RWPE2 (cell line): Measurements from ENCODE around the gene KCNK17.

Source experiments
- ATAC-seq: fragments of 200-7000 bp; cut with Tn5 transposase; 3 replicates; pipeline ENCODE4 v1.9.1; 2021; ENCODE audit warnings: low read depth
- DNase-seq: peaks from one replicate; pipeline ENCODE4 v3.0.0-alpha.2; 2020; ENCODE audit warnings: low spot score
- H3K27ac ChIP-seq: fragments of 450-650 bp; 2 replicates; pipeline ENCODE4 v1.5.1; 2017; ENCODE audit warnings: mild to moderate bottlenecking; ENCODE audit not compliant: poor library complexity, severe bottlenecking
- H3K27me3 ChIP-seq: fragments of 250-450 bp; sonication (Bioruptor Pico); 2 replicates; pipeline ENCODE4 v1.5.1; 2021; ENCODE audit warnings: mild to moderate bottlenecking, moderate library complexity; ENCODE audit not compliant: insufficient read depth, poor library complexity, severe bottlenecking
- H3K36me3 ChIP-seq: fragments of 250-450 bp; sonication (Bioruptor Pico); 2 replicates; pipeline ENCODE4 v1.5.1; 2020; ENCODE audit warnings: low read depth, mild to moderate bottlenecking, moderate library complexity
- H3K4me1 ChIP-seq: fragments of 250-450 bp; sonication (Bioruptor Pico); 2 replicates; pipeline ENCODE4 v1.5.1; 2021; ENCODE audit warnings: mild to moderate bottlenecking, moderate library complexity; ENCODE audit not compliant: insufficient read depth, poor library complexity, severe bottlenecking
- H3K4me3 ChIP-seq: fragments of 250-450 bp; sonication (Bioruptor Pico); 2 replicates; pipeline ENCODE4 v1.5.1; 2021; ENCODE audit warnings: mild to moderate bottlenecking, moderate library complexity; ENCODE audit not compliant: severe bottlenecking
- H3K9me3 ChIP-seq: fragments of 250-450 bp; sonication (Bioruptor Pico); 2 replicates; pipeline ENCODE4 v1.5.1; 2021; ENCODE audit warnings: mild to moderate bottlenecking, moderate library complexity; ENCODE audit not compliant: severe bottlenecking
- CTCF ChIP-seq: fragments of 450-650 bp; IDR thresholded peaks from one replicate; pipeline ENCODE4 v1.5.1; 2017; ENCODE audit warnings: mild to moderate bottlenecking, moderate library complexity; ENCODE audit not compliant: poor library complexity, severe bottlenecking

KCNK17 gene

GRCh38 chr6:39301606-39302005, 12.6 kb downstream of the KCNK17 start:
- DNase-seq (no peak), ATAC-seq (no peak)
- Histone ChIP-seq H3K36me3 (no peaks in the 10 kb centered on the region), H3K4me1 (no peaks in the 10 kb centered on the region), H3K9me3 (no peaks in the 10 kb centered on the region), H3K4me3 (no peak overlapping the region), H3K27ac (no peak overlapping the region), H3K27me3 (no peaks in the 10 kb centered on the region)
- TF ChIP-seq CTCF, result no peak

DNA sequence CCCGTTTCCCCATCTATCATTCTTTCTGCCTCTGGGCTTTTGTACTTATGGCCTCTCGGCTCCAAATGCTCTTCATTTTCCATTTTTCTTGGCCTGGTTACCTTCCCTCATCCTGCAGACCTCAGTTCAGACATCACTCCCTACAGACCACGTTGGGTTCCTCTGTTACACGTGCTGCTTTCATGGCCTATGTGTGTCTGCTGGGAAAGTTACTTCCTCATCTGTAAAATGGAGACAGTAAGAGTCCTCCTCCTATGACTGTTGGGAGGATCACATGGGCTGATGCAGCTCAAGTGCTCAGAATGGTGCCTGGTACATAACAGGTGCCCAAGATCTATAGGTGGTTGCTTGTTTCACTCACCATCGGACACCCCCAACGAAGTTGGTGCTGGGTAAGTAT, 13.5 kb downstream of the KCNK17 start:
- Histone ChIP-seq H3K9me3 (no peaks in the 10 kb centered on the region), H3K36me3 (no peaks in the 10 kb centered on the region), H3K4me3 (no peak overlapping the region), H3K27ac (no peak overlapping the region), H3K27me3 (no peaks in the 10 kb centered on the region), H3K4me1 (no peaks in the 10 kb centered on the region)
- DNase-seq (no peak), ATAC-seq (no peak)
- TF ChIP-seq CTCF, result no peak

GRCh38 chr6:39298061-39298460, 16.2 kb downstream of the KCNK17 start:
- no peak for TF ChIP-seq CTCF
- no peak overlapping the region for H3K4me3 ChIP-seq
- ATAC-seq (no peak), DNase-seq (no peak)
- no peak overlapping the region for H3K27ac ChIP-seq
- no peaks in the 10 kb centered on the region for H3K36me3 ChIP-seq
- H3K4me1 ChIP-seq, result no peaks in the 10 kb centered on the region
- H3K9me3 ChIP-seq, result no peaks in the 10 kb centered on the region
- H3K27me3 ChIP-seq, result no peaks in the 10 kb centered on the region

- no peaks in the 10 kb centered on the region for H3K9me3 ChIP-seq
- DNase-seq (no peak), ATAC-seq (no peak)
Measured at GRCh38 chr6:39296745-39297640, 17.2 kb downstream of the KCNK17 start.

More at GRCh38 chr6:39296745-39297640, 17.2 kb downstream of the KCNK17 start:
- H3K4me1 ChIP-seq, result no peaks in the 10 kb centered on the region
- H3K36me3 ChIP-seq, result no peaks in the 10 kb centered on the region
- no peak overlapping the region for H3K4me3 ChIP-seq
- no peak overlapping the region for H3K27ac ChIP-seq
- TF ChIP-seq CTCF, result no peak
- H3K27me3 ChIP-seq, result no peaks in the 10 kb centered on the region
